Liver (tissue), 9 donors: ENCODE data around the gene ASTN1. TPM values are rescaled to one million over a fixed set of nuclear protein-coding genes. Genes with fewer than 3 reads are reported as not detected.

Source experiments
- DNase-seq: peaks from one replicate; pipeline ENCODE4 v3.0.0-alpha.2; 2017; ENCODE audit warnings: low spot score
- H3K27ac ChIP-seq, 2 donors: one replicate each; pipeline ENCODE4 v1.7.0; 2013; ENCODE audit warnings: inconsistent platforms in 2 of 2, low read length in 2 of 2, control low read depth in 1 of 2, low read depth in 1 of 2, mild to moderate bottlenecking in 1 of 2
- H3K27me3 ChIP-seq, 4 donors: one replicate each; pipeline versions ENCODE4 v1.6.1 to v1.7.0; 2013; ENCODE audit warnings: low read length in 3 of 4, inconsistent platforms in 1 of 4, mild to moderate bottlenecking in 1 of 4, moderate library complexity in 1 of 4; ENCODE audit not compliant: control insufficient read depth in 4 of 4, insufficient read depth in 4 of 4
- H3K36me3 ChIP-seq, 4 donors: one replicate each; pipeline versions ENCODE4 v1.6.1 to v1.7.0; 2013; ENCODE audit warnings: low read length in 3 of 4, mild to moderate bottlenecking in 3 of 4, low read depth in 1 of 4, moderate library complexity in 1 of 4; ENCODE audit not compliant: control insufficient read depth in 4 of 4, insufficient read depth in 3 of 4
- H3K4me1 ChIP-seq, 4 donors: one replicate each; pipeline versions ENCODE4 v1.6.1 to v1.7.0; 2013; ENCODE audit warnings: low read length in 3 of 4, mild to moderate bottlenecking in 3 of 4, moderate library complexity in 1 of 4; ENCODE audit not compliant: control insufficient read depth in 4 of 4, insufficient read depth in 4 of 4
- H3K4me3 ChIP-seq, 3 donors: one replicate each; pipeline versions ENCODE4 v1.6.1 to v1.7.0; 2013; ENCODE audit warnings: low read length in 3 of 3, control low read depth in 1 of 3, low read depth in 1 of 3, mild to moderate bottlenecking in 1 of 3
- H3K9ac ChIP-seq, 2 donors: one replicate each; pipeline ENCODE4 v1.7.0; 2013; ENCODE audit warnings: low read length in 2 of 2, mild to moderate bottlenecking in 2 of 2, moderate library complexity in 2 of 2, control low read depth in 1 of 2, low read depth in 1 of 2
- H3K9me3 ChIP-seq, 4 donors: one replicate each; pipeline versions ENCODE4 v1.6.1 to v1.7.0; 2013; ENCODE audit warnings: low read length in 3 of 4; ENCODE audit not compliant: control insufficient read depth in 4 of 4
- CTCF ChIP-seq: fragments of 150-350 bp; IDR thresholded peaks from 2 replicates; pipeline ENCODE4 v1.5.1; 2017; ENCODE audit warnings: improper control_type of control experiment, low read depth, low read length; ENCODE audit not compliant: missing input control
- EGR1 ChIP-seq, 2 donors: IDR thresholded peaks; 2 replicates each; pipeline ENCODE4 v1.6.1; 2016 to 2018; ENCODE audit warnings: antibody characterized with exemption in 2 of 2, low read depth in 2 of 2
- FOXA1 ChIP-seq: IDR thresholded peaks from 2 replicates; pipeline ENCODE4 v1.6.1; 2016; ENCODE audit warnings: antibody characterized with exemption
- FOXA2 ChIP-seq: IDR thresholded peaks from 2 replicates; pipeline ENCODE4 v1.6.1; 2016; ENCODE audit warnings: antibody characterized with exemption
- GABPA ChIP-seq, 2 donors: IDR thresholded peaks in 1 of 2; conservative IDR thresholded peaks in 1 of 2; 2 replicates each; pipeline ENCODE4 v1.6.1; 2016; ENCODE audit warnings: antibody characterized with exemption in 2 of 2, mild to moderate bottlenecking in 1 of 2, moderate library complexity in 1 of 2
- HNF4A ChIP-seq, 2 donors: conservative IDR thresholded peaks; 2 replicates each; pipeline ENCODE4 v1.6.1; 2016; ENCODE audit warnings: antibody characterized with exemption in 2 of 2, mild to moderate bottlenecking in 2 of 2
- HNF4G ChIP-seq: IDR thresholded peaks from 2 replicates; pipeline ENCODE4 v1.6.1; 2016; ENCODE audit warnings: antibody characterized with exemption
- JUND ChIP-seq, 2 donors: IDR thresholded peaks; 2 replicates each; pipeline ENCODE4 v1.6.1; 2016; ENCODE audit warnings: antibody characterized with exemption in 2 of 2
- NR2F2 ChIP-seq: IDR thresholded peaks from 2 replicates; pipeline ENCODE4 v1.6.1; 2016; ENCODE audit warnings: antibody characterized with exemption
- RAD21 ChIP-seq, 2 donors: IDR thresholded peaks; 2 replicates each; pipeline ENCODE4 v1.6.1; 2016; ENCODE audit warnings: antibody characterized with exemption in 2 of 2, mild to moderate bottlenecking in 2 of 2
- REST ChIP-seq: IDR thresholded peaks from 2 replicates; pipeline ENCODE4 v1.6.1; 2016; ENCODE audit warnings: antibody characterized with exemption, mild to moderate bottlenecking
- RXRA ChIP-seq, 2 donors: IDR thresholded peaks; 2 replicates each; pipeline ENCODE4 v1.6.1; 2017 to 2018; ENCODE audit warnings: antibody characterized with exemption in 2 of 2, mild to moderate bottlenecking in 1 of 2
- SP1 ChIP-seq: IDR thresholded peaks from 2 replicates; pipeline ENCODE4 v1.6.1; 2018; ENCODE audit warnings: antibody characterized with exemption, mild to moderate bottlenecking
- TAF1 ChIP-seq: conservative IDR thresholded peaks from 2 replicates; pipeline ENCODE4 v1.6.1; 2016; ENCODE audit warnings: antibody characterized with exemption, mild to moderate bottlenecking
- YY1 ChIP-seq: IDR thresholded peaks from 2 replicates; pipeline ENCODE4 v1.6.1; 2016; ENCODE audit warnings: antibody characterized with exemption, mild to moderate bottlenecking
- WGBS: extraction: QIAGEN DNeasy Blood & Tissue Kit; methylation state at CpG from one replicate; pipeline ENCODE4 v1.1.7; 2013; 5-methylcytosine and 5-hydroxymethylcytosine counted together
- polyA plus RNA-seq, 2 donors: library from polyadenylated mRNA; stranded (reverse) in 1 of 2; unstranded in 1 of 2; fragments of 200-250 nt in 1 of 2; fragments of >200 nt in 1 of 2; fragmentation: Nextera tagmentation in 1 of 2; extraction: Ambion mirVana in 1 of 2; gene quantifications; one replicate each; pipeline versions ENCODE4 v1.2.1 to v1.2.3, GENCODE V29; 2013 to 2015
- total RNA-seq, 2 donors: library from RNA; depleted of rRNA; stranded (reverse); fragments of >200 nt; gene quantifications; one replicate each; pipeline ENCODE4 v1.2.3, GENCODE V29; 2014
- TF ChIP-seq, protein P1 (sequence below): IDR thresholded peaks from 2 replicates; pipeline ENCODE4 v1.6.1; 2016; ENCODE audit warnings: antibody characterized with exemption
- TF ChIP-seq, protein P2 (sequence below): IDR thresholded peaks from 2 replicates; pipeline ENCODE4 v1.6.1; 2016; ENCODE audit warnings: antibody characterized with exemption
- donor health status: healthy.
- donor health status: healthy.
- donor health status: healthy.
- donor health status: healthy.
- donor health status: healthy.

The ASTN1 gene
- total and polyA plus RNA-seq, 4 donors, result 0.10 to 0.28 (median 0.18) TPM

DNA sequence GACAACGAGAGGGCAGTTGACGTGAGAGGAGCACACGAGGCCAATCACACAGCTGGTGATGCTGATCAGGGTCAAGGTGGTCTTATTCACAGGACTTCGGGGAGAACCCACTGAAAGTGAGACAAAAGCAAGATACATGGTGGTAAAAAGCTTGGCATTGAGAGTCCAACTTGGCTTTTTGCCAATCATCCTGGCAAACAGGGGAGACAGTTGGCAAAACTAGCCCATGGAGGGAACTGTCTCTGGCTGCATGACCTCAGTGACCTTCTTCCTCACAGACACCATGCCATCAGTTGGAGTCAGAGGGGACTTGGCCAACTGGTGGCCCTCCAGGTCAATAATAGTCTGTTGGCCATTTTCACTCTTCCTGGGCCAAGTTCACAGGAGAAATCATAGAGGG lies 139.9 kb downstream of the ASTN1 start:
- no peaks in the 10 kb centered on the region for H3K27me3 ChIP-seq
- no peak overlapping the region for H3K9ac ChIP-seq
- H3K4me1 ChIP-seq, result no peaks in the 10 kb centered on the region
- no peak overlapping the region for H3K27ac ChIP-seq
- DNase-seq, result no peak
- WGBS, result 83% methylated on average over 4 of the region's 4 CpGs
- H3K9me3 ChIP-seq, result no peaks in the 10 kb centered on the region
- H3K4me3 ChIP-seq, result no peak overlapping the region
- TF ChIP-seq GABPA (IDR thresholded peaks at IDR 0.05 in 1 of 2, conservative IDR thresholded peaks at IDR 0.05 in 1 of 2), result no peak
- no peak for TF ChIP-seq FOXA2
- TF ChIP-seq, protein P1, sequence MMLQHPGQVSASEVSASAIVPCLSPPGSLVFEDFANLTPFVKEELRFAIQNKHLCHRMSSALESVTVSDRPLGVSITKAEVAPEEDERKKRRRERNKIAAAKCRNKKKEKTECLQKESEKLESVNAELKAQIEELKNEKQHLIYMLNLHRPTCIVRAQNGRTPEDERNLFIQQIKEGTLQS, result no peak
- TF ChIP-seq RXRA (IDR thresholded peaks at IDR 0.05), result no peak
- TF ChIP-seq, protein P2, sequence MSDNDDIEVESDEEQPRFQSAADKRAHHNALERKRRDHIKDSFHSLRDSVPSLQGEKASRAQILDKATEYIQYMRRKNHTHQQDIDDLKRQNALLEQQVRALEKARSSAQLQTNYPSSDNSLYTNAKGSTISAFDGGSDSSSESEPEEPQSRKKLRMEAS, result no peak
- no peak for TF ChIP-seq HNF4A (conservative IDR thresholded peaks at IDR 0.05)
- no peak for TF ChIP-seq YY1
- no peak for TF ChIP-seq EGR1 (IDR thresholded peaks at IDR 0.05; ENCODE audit: low read depth in 2 of 2)
- TF ChIP-seq REST, result no peak
- no peak for TF ChIP-seq NR2F2
- TF ChIP-seq JUND (IDR thresholded peaks at IDR 0.05), result no peak
- no peak for TF ChIP-seq CTCF
- no peak for TF ChIP-seq HNF4G
- TF ChIP-seq FOXA1, result no peak
- TF ChIP-seq TAF1, result no peak
- no peak for TF ChIP-seq RAD21 (IDR thresholded peaks at IDR 0.05)
- H3K36me3 ChIP-seq, result no peaks in the 10 kb centered on the region

DNA sequence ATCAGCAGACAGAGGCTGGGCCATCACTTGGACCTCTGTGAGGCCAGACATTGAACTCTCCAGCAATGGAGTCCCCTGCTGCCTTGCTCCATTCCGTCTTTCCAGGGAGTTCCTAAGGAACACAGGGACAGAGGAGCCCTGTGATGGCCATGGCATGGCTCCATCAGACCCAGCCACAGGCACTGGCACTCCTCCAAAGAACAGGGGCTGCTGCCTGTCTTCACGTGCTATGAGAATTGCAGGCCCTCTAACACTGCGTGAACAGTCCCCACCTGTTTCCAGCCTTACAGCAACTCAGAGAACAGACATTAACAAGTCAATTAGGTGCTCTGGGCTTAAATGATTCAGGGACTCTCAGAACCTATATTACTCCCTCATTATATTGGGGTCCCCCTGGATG lies 140.8 kb downstream of the ASTN1 start:
- H3K27me3 ChIP-seq, result peaks cover 0 to 2% (median 0%) of the 10 kb centered on the region in 4 donors
- H3K4me1 ChIP-seq, result no peaks in the 10 kb centered on the region
- H3K27ac ChIP-seq, result no peak overlapping the region
- no peak overlapping the region for H3K4me3 ChIP-seq
- no peaks in the 10 kb centered on the region for H3K36me3 ChIP-seq
- no peaks in the 10 kb centered on the region for H3K9me3 ChIP-seq
- H3K9ac ChIP-seq, result no peak overlapping the region
- WGBS, result 74% methylated on average over 3 of the region's 3 CpGs
- no peak for DNase-seq
- TF ChIP-seq CTCF (no peak), SP1 (no peak), HNF4A (conservative IDR thresholded peaks at IDR 0.05) (no peak), RAD21 (IDR thresholded peaks at IDR 0.05) (no peak), JUND (IDR thresholded peaks at IDR 0.05) (no peak), NR2F2 (no peak), EGR1 (IDR thresholded peaks at IDR 0.05; ENCODE audit: low read depth in 2 of 2) (no peak), YY1 (no peak), FOXA2 (no peak), REST (no peak), RXRA (IDR thresholded peaks at IDR 0.05) (no peak)
- TF ChIP-seq, protein P2, result no peak
